ENCODE data around the gene SPATA7.

- no peak for TF ChIP-seq EZH2 (IDR thresholded peaks at IDR 0.05)
- no peak for TF ChIP-seq POLR2AphosphoS5 (IDR thresholded peaks at IDR 0.05; ENCODE audit: borderline replicate concordance, low read depth, low read length)
Observed at GRCh38 chr14:88422919-88423650, 37.6 kb downstream of the SPATA7 start.
